NCI-H510A (cell line): ENCODE measurements around the gene SLFN14.
"Not testable (repeated sequence)": the region's sequence is repeated elsewhere in the genome, so short reads cannot be mapped to it uniquely, and the experiment has no call there.

Source experiments
- DNase-seq: peaks from one replicate; lab custom pipeline; 2025; lab: John Stamatoyannopoulos, UW

The SLFN14 gene

GRCh38 chr17:35559495-35560210, 966 bp downstream of the SLFN14 start:
- no peak for DNase-seq

- DNase-seq = no peak
These were observed 3.3 kb downstream of the SLFN14 start for GRCh38 chr17:35557353-35557752.

GRCh38 chr17:35555691-35556090, 4.9 kb downstream of the SLFN14 start:
- no peak for DNase-seq

- DNase-seq = no peak
These were observed 6.0 kb downstream of the SLFN14 start for GRCh38 chr17:35554668-35555067.

GRCh38 chr17:35553310-35553709, 7.3 kb downstream of the SLFN14 start:
- no peak for DNase-seq

- DNase-seq = no peak
These were observed 11.6 kb downstream of the SLFN14 start for GRCh38 chr17:35548978-35549377.

GRCh38 chr17:35548208-35548810, 12.3 kb downstream of the SLFN14 start:
- no peak for DNase-seq

- DNase-seq = no peak
These were observed 14.1 kb downstream of the SLFN14 start for GRCh38 chr17:35546487-35546886.

- no peak for DNase-seq
These were observed 15.5 kb downstream of the SLFN14 start for GRCh38 chr17:35545150-35545549.

- no peak for DNase-seq
These were observed 16.8 kb downstream of the SLFN14 start for GRCh38 chr17:35543856-35544255.

- DNase-seq = no peak
These were observed 17.6 kb downstream of the SLFN14 start for GRCh38 chr17:35542990-35543389.

- DNase-seq = no peak
These were observed 19.2 kb downstream of the SLFN14 start for GRCh38 chr17:35541434-35541833.

GRCh38 chr17:35540589-35541404, 19.8 kb downstream of the SLFN14 start:
- DNase-seq = no peak

GRCh38 chr17:35539659-35540026, 21.0 kb downstream of the SLFN14 start:
- DNase-seq = no peak

GRCh38 chr17:35537601-35538141, 22.9 kb downstream of the SLFN14 start, which contains the start of gene SLFN12L:
TSS of gene SLFN12L (minus strand) at chr17:35537678. CDS start at chr17:35522364, 15,314 bp downstream.
- no peak for DNase-seq

- no peak for DNase-seq
These were observed 23.9 kb downstream of the SLFN14 start for GRCh38 chr17:35536664-35537171.

- not testable (repeated sequence) for DNase-seq
These were observed 25.2 kb downstream of the SLFN14 start for GRCh38 chr17:35535406-35535805.

- no peak for DNase-seq
These were observed 26.0 kb downstream of the SLFN14 start for GRCh38 chr17:35534576-35535093.

GRCh38 chr17:35531160-35531559, 29.5 kb downstream of the SLFN14 start:
- DNase-seq = no peak

- DNase-seq = no peak
These were observed 30.8 kb downstream of the SLFN14 start for GRCh38 chr17:35529866-35530265.

GRCh38 chr17:35529326-35529725, 31.3 kb downstream of the SLFN14 start:
- DNase-seq = not testable (repeated sequence)

- no peak for DNase-seq
These were observed 37.3 kb downstream of the SLFN14 start for GRCh38 chr17:35523296-35523695.
